Esophagus squamous epithelium (tissue), 4 donors: ENCODE measurements around the gene HFM1.

Source experiments
- POLR2A ChIP-seq, 4 donors: fragments of 450-650 bp; IDR thresholded peaks; one replicate each; pipeline ENCODE4 v1.6.1; 2017; ENCODE audit warnings: antibody characterized with exemption in 4 of 4, mild to moderate bottlenecking in 4 of 4, moderate library complexity in 3 of 4
- TF ChIP-seq, protein P1 (sequence below), 6 experiments: fragments of 450-650 bp in 4 of 6; fragments of 200-600 bp in 2 of 6; sonication (generic) in 2 of 6; IDR thresholded peaks; one replicate each; pipeline ENCODE4 v1.5.1; 2016 to 2019; ENCODE audit warnings: antibody characterized with exemption in 6 of 6, mild to moderate bottlenecking in 4 of 6, moderate library complexity in 4 of 6

DNA sequence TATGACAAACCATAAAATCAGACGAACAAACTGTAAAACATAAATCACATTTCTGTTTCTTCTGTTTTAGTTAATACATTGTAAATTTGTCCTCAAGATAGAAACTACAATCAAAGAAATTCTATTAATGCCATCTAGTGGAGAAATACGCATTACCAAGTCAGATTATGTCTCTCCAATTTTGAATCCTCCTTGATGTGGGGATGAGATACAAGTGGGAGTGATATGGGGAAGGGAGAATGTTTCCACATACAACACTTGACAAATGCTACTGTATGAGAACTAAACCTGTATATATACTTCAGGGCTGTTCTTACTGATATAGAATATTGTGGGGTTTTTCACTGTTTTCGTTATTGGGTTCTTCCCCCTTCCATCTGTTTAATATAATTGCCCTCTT lies 2.6 kb downstream of the HFM1 start:
- TF ChIP-seq POLR2A (IDR thresholded peaks at IDR 0.05), result no peak
- TF ChIP-seq, protein P1, sequence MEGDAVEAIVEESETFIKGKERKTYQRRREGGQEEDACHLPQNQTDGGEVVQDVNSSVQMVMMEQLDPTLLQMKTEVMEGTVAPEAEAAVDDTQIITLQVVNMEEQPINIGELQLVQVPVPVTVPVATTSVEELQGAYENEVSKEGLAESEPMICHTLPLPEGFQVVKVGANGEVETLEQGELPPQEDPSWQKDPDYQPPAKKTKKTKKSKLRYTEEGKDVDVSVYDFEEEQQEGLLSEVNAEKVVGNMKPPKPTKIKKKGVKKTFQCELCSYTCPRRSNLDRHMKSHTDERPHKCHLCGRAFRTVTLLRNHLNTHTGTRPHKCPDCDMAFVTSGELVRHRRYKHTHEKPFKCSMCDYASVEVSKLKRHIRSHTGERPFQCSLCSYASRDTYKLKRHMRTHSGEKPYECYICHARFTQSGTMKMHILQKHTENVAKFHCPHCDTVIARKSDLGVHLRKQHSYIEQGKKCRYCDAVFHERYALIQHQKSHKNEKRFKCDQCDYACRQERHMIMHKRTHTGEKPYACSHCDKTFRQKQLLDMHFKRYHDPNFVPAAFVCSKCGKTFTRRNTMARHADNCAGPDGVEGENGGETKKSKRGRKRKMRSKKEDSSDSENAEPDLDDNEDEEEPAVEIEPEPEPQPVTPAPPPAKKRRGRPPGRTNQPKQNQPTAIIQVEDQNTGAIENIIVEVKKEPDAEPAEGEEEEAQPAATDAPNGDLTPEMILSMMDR (IDR thresholded peaks at IDR 0.05), result peak in 3 of 6 experiments; percentile 22 to 38 (median 36)
